HCT116 (cell line): ENCODE results near the gene TSPAN1. TPM values are rescaled to one million over a fixed set of nuclear protein-coding genes. Genes with fewer than 3 reads are reported as not detected.

ENCODE experiments used
- ATAC-seq: fragments of 200-7000 bp; cut with Tn5 transposase; 2 replicates; pipeline ENCODE4 v1.9.1; 2020; ENCODE audit warnings: mild to moderate bottlenecking, moderate library complexity
- BruUV-seq: library from RNA; stranded (reverse); fragments of 400-500 nt; replicated peaks from 2 replicates; lab custom pipeline; 2021; lab: Mats Ljungman, UMichigan
- CTCF ChIA-PET: fragments of 300-600 bp; sonication (Branson Sonifier 250); formaldehyde crosslinking; loops from one replicate; lab custom pipeline; 2021; ENCODE audit warnings: antibody characterized with exemption; lab: Charles Lee
- POLR2A ChIA-PET: fragments of 300-600, 350-600 bp; sonication (Branson Sonifier 250); formaldehyde crosslinking; loops from one replicate; lab custom pipeline; 2021; ENCODE audit warnings: antibody characterized with exemption; lab: Charles Lee
- RAD21 ChIA-PET, 2 experiments: fragments of 300-600 bp; sonication (Branson Sonifier 250); formaldehyde crosslinking; loops; one replicate each; lab custom pipeline; 2023; ENCODE audit warnings: low total read pairs in 2 of 2; ENCODE audit not compliant: uncharacterized antibody in 2 of 2, unreplicated experiment in 2 of 2, low non-redundant PET in 1 of 2; lab: Charles Lee
- DNase-seq: peaks from one replicate; pipeline ENCODE4 v3.0.0-alpha.2; 2010; ENCODE audit warnings: low read depth, low spot score
- H2AFZ ChIP-seq: fragments of 200-600 bp; shearing (Covaris generic), sonication (generic); 2 replicates; pipeline ENCODE4 v1.6.1; 2017; ENCODE audit warnings: low read depth, mixed run types, mixed read lengths, antibody characterized with exemption, low read length; ENCODE audit not compliant: poor library complexity, severe bottlenecking
- H3K27ac ChIP-seq: 2 replicates; pipeline ENCODE4 v1.5.1; 2012; ENCODE audit warnings: low read depth, low read length
- H3K27me3 ChIP-seq: fragments of 200-600 bp; sonication (generic); 2 replicates; pipeline ENCODE4 v1.6.1; 2016; ENCODE audit warnings: mixed run types, low read length, mixed read lengths; ENCODE audit not compliant: insufficient read depth
- H3K36me3 ChIP-seq, 2 experiments: fragments of 200-500 bp in 1 of 2; fragments of 200-600 bp in 1 of 2; sonication (Bioruptor generic) in 1 of 2; sonication (generic) in 1 of 2; 2 replicates each; pipeline versions ENCODE4 v1.5.1 to v1.6.1; 2014 to 2016; ENCODE audit warnings: low read length in 2 of 2, inconsistent platforms in 1 of 2, mixed read lengths in 1 of 2, mixed run types in 1 of 2; ENCODE audit not compliant: insufficient read depth in 2 of 2, control insufficient read depth in 1 of 2
- H3K4me1 ChIP-seq, 2 experiments: fragments of 200-600 bp in 1 of 2; sonication (generic) in 1 of 2; 2 replicates each; pipeline versions ENCODE4 v1.5.1 to v1.6.1; 2012 to 2017; ENCODE audit warnings: low read length in 2 of 2, inconsistent platforms in 1 of 2, mild to moderate bottlenecking in 1 of 2, mixed read lengths in 1 of 2, mixed run types in 1 of 2, moderate library complexity in 1 of 2; ENCODE audit not compliant: insufficient read depth in 2 of 2, control insufficient read depth in 1 of 2
- H3K4me2 ChIP-seq: fragments of 200-600 bp; sonication (generic); 2 replicates; pipeline ENCODE4 v1.6.1; 2017; ENCODE audit warnings: mixed run types, low read length, mixed read lengths
- H3K4me3 ChIP-seq, 2 experiments: fragments of 200-600 bp in 1 of 2; sonication (generic) in 1 of 2; replicated peaks in 1 of 2; 2 replicates each; pipeline ENCODE4 v1.5.1; 2011 to 2016; ENCODE audit warnings: low read length in 2 of 2, control low read depth in 1 of 2, low read depth in 1 of 2, mild to moderate bottlenecking in 1 of 2, mixed read lengths in 1 of 2, mixed run types in 1 of 2
- H3K79me2 ChIP-seq: fragments of 200-600 bp; sonication (generic); 2 replicates; pipeline ENCODE4 v1.6.1; 2017; ENCODE audit warnings: mild to moderate bottlenecking, mixed run types, low read length, moderate library complexity, mixed read lengths; ENCODE audit not compliant: insufficient read depth
- H3K9ac ChIP-seq: fragments of 200-600 bp; sonication (generic); 2 replicates; pipeline ENCODE4 v1.6.1; 2016; ENCODE audit warnings: low read length, mixed read lengths
- H3K9me2 ChIP-seq: fragments of 200-600 bp; sonication (generic), shearing (Covaris generic); 2 replicates; pipeline ENCODE4 v1.6.1; 2017; ENCODE audit warnings: mixed run types, mild to moderate bottlenecking, moderate library complexity; ENCODE audit not compliant: insufficient read depth
- H3K9me3 ChIP-seq, 2 experiments: fragments of 200-500 bp in 1 of 2; fragments of 200-600 bp in 1 of 2; sonication (Bioruptor generic) in 1 of 2; sonication (generic) in 1 of 2; 2 replicates each; pipeline ENCODE4 v1.6.1; 2014 to 2017; ENCODE audit warnings: low read length in 2 of 2, mixed read lengths in 2 of 2, inconsistent platforms in 1 of 2, low read depth in 1 of 2, mild to moderate bottlenecking in 1 of 2, mixed run types in 1 of 2, moderate library complexity in 1 of 2; ENCODE audit not compliant: control insufficient read depth in 1 of 2, insufficient read depth in 1 of 2
- H4K20me1 ChIP-seq: fragments of 200-600 bp; sonication (generic), shearing (Covaris generic); 2 replicates; pipeline ENCODE4 v1.6.1; 2017; ENCODE audit warnings: mixed run types, mild to moderate bottlenecking, moderate library complexity; ENCODE audit not compliant: insufficient read depth
- ATF3 ChIP-seq: IDR thresholded peaks from 2 replicates; pipeline ENCODE4 v1.6.1; 2012
- CEBPB ChIP-seq: IDR thresholded peaks from 2 replicates; pipeline ENCODE4 v1.6.1; 2012; ENCODE audit warnings: low read depth
- CTCF ChIP-seq, 3 experiments: fragments of 200-600 bp in 1 of 3; sonication (generic) in 1 of 3; IDR thresholded peaks in 2 of 3; conservative IDR thresholded peaks in 1 of 3; 2 replicates each; pipeline ENCODE4 v1.5.1; 2012 to 2017; ENCODE audit warnings: low read depth in 2 of 3, low read length in 2 of 3, antibody characterized with exemption in 1 of 3, borderline replicate concordance in 1 of 3, control low read depth in 1 of 3, mild to moderate bottlenecking in 1 of 3, mixed read lengths in 1 of 3, mixed run types in 1 of 3, moderate library complexity in 1 of 3; ENCODE audit not compliant: insufficient read depth in 1 of 3
- EZH2 ChIP-seq: fragments of 200-600 bp; sonication (generic); IDR thresholded peaks from 2 replicates; pipeline ENCODE4 v1.6.1; 2017; ENCODE audit warnings: antibody characterized with exemption, mixed run types
- EZH2phosphoT487 ChIP-seq: fragments of 200-600 bp; IDR thresholded peaks from 2 replicates; pipeline ENCODE4 v1.6.1; 2018; ENCODE audit warnings: antibody characterized with exemption, borderline replicate concordance
- JUND ChIP-seq: IDR thresholded peaks from 2 replicates; pipeline ENCODE4 v1.6.1; 2012
- POLR2A ChIP-seq: IDR thresholded peaks from 2 replicates; pipeline ENCODE4 v1.7.0; 2011; ENCODE audit warnings: borderline replicate concordance; ENCODE audit not compliant: insufficient read depth, insufficient read length; ENCODE audit errors: extremely low read depth
- POLR2AphosphoS5 ChIP-seq: IDR thresholded peaks from 2 replicates; pipeline ENCODE4 v1.6.1; 2011; ENCODE audit warnings: mild to moderate bottlenecking, low read depth, low read length, moderate library complexity
- REST ChIP-seq: IDR thresholded peaks from 2 replicates; pipeline ENCODE4 v1.6.1; 2012; ENCODE audit warnings: low read depth
- YY1 ChIP-seq: IDR thresholded peaks from 2 replicates; pipeline ENCODE4 v1.6.1; 2011; ENCODE audit warnings: low read length, low read depth, moderate library complexity, mild to moderate bottlenecking; ENCODE audit not compliant: insufficient replicate concordance; ENCODE audit errors: extremely low read depth
- intact Hi-C: fragments of 100-400 bp; cut with micrococcal nuclease; formaldehyde crosslinking; loops from 2 replicates; pipeline ENCODE4 v1.10.0; 2022
- total RNA-seq: library from RNA; stranded (reverse); gene quantifications from one replicate; pipeline ENCODE4 v1.2.1, GENCODE V29; 2021; ENCODE audit not compliant: unreplicated experiment
- TF ChIP-seq, protein P1 (sequence below): IDR thresholded peaks from 2 replicates; pipeline ENCODE4 v1.6.1; 2011; ENCODE audit warnings: mild to moderate bottlenecking, low read length, moderate library complexity; ENCODE audit not compliant: insufficient replicate concordance; ENCODE audit errors: extremely low read depth

TSPAN1 gene
- total RNA-seq, 1 experiment from 2014 or later = 9.9 TPM

DNA sequence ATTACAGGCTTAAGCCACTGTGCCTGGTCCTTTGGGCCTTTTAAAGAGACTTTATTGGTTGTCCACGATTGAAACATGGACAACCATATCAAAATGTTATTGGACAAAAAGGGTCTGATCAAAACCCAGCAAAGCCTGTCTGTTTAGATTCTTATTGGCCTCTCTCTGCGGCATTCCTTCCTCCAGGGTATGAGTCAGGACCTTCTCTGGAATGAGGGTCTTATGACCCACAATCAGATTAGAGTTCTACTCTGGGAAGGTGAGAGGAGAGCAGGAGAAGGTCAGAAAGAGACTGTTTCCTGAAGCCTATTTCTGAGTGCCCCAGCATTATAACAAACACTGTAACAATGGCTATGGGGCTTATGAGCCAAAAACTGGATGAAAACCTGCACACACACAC, 36.2 kb downstream of the TSPAN1 start:
- Histone ChIP-seq H3K9ac (no peak overlapping the region), H3K9me3 (no peaks in the 10 kb centered on the region), H4K20me1 (no peaks in the 10 kb centered on the region), H3K4me1 (peaks cover 0 to 13% of the 10 kb centered on the region in 2 experiments; a peak in 2 of 4 replicates), H3K79me2 (no peaks in the 10 kb centered on the region), H3K9me2 (no peaks in the 10 kb centered on the region), H3K36me3 (no peaks in the 10 kb centered on the region), H3K27me3 (no peaks in the 10 kb centered on the region), H2AFZ (no peak overlapping the region), H3K4me3 (no peak overlapping the region), H3K27ac (no peak overlapping the region), H3K4me2 (no peak overlapping the region)
- POLR2A ChIA-PET = no interaction called here
- DNase-seq = no peak
- ATAC-seq = no peak
- RAD21 ChIA-PET = no interaction called here
- BruUV-seq = no TSS peak
- TF ChIP-seq, protein P1, sequence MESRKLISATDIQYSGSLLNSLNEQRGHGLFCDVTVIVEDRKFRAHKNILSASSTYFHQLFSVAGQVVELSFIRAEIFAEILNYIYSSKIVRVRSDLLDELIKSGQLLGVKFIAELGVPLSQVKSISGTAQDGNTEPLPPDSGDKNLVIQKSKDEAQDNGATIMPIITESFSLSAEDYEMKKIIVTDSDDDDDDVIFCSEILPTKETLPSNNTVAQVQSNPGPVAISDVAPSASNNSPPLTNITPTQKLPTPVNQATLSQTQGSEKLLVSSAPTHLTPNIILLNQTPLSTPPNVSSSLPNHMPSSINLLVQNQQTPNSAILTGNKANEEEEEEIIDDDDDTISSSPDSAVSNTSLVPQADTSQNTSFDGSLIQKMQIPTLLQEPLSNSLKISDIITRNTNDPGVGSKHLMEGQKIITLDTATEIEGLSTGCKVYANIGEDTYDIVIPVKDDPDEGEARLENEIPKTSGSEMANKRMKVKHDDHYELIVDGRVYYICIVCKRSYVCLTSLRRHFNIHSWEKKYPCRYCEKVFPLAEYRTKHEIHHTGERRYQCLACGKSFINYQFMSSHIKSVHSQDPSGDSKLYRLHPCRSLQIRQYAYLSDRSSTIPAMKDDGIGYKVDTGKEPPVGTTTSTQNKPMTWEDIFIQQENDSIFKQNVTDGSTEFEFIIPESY = no peak
- no peak for TF ChIP-seq CEBPB
- no peak for TF ChIP-seq CTCF (IDR thresholded peaks at IDR 0.05 in 2 of 3, conservative IDR thresholded peaks at IDR 0.05 in 1 of 3; ENCODE audit: borderline replicate concordance in 1 of 3, insufficient read depth in 1 of 3, low read depth in 2 of 3, low read length in 2 of 3)
- TF ChIP-seq POLR2A = no peak
- TF ChIP-seq EZH2phosphoT487 = no peak
- no peak for TF ChIP-seq REST
- TF ChIP-seq ATF3 = no peak
- TF ChIP-seq JUND = no peak
- TF ChIP-seq YY1 = no peak
- TF ChIP-seq EZH2 = no peak
- TF ChIP-seq POLR2AphosphoS5 = no peak
- intact Hi-C loops = no loop called here
- CTCF ChIA-PET = no interaction called here
